Stimulated activated CD8-positive, alpha-beta memory T cell treated with anti-CD3 and anti-CD28 coated beads, Interleukin-15, amount 100 ng/mL, for 4 hours (primary cell): Measurements from ENCODE around the gene SNCB.

ENCODE experiments used
- DNase-seq, 2 donors: peaks; one replicate each; pipeline ENCODE4 v3.0.0-alpha.2; 2020; ENCODE audit warnings: low read depth in 2 of 2

The SNCB gene

DNA sequence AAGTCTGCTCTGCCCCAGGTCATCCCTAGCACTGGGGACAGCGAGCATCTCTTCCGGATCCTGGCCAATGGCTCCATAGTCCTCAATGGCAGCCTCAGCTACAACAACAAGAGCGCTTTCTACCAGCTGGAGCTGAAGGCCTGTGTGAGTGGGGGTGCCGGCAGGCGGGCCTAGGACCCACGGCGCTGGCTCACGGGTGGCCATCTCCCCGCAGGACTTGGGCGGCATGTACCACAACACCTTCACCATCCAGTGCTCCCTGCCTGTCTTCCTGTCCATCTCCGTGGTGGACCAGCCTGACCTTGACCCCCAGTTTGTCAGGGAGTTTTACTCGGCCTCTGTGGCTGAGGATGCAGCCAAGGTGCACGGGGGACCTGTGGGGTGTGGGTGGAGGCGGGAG lies 55.3 kb downstream of the SNCB start:
- DNase-seq: no peak

DNA sequence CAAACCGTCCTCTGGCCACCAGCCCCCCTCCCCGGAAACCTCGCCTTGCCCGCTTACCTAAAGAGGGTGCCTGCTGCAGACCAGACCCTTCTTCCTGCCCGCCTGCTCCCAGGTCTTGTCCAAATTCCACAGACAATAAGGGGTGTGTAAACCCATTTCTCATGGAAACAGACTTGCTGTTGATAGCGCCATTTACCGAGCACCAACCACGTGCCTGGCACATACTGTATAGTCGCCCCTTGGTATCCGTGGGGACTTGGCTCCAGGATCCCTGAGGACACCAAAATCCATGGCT lies 56.1 kb downstream of the SNCB start:
- no peak for DNase-seq

DNA sequence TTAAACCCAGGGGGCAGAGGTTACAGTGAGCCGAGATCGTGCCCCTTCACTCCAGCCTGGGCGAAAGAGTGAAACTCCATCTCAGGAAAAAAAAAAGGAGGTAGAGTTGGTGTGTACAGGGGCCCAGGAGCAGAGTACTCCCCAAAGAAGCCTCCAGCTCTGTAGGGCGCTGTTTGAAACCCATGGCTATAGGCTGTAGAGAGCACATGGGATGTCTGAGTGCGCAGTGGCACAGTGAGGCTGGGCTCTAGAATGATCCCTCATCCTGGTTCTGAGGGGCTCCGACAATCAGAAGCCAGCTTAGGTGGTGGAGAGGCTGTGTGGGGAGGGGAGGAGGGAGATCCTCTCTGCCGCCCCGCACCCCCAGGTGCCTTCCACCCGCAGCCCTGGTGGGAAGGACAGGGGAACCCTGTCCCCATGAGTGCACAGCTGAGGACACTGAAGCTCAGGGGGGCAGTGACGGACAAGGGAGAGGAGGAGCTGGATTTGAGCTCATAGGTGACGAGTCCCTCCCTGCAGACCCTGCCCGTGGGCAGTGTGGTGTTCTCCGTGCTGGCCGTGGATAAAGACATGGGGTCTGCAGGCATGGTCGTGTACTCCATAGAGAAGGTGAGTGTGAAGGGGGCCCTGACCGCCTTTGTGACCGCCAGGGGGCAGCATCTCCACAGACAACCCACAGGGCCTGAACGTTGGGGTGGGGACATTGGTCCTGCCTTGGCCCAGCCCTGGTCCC lies 56.6 kb downstream of the SNCB start:
- peak; percentile 49 for DNase-seq
